Keratinocyte (primary cell): ENCODE results near the gene SPOCK1.

Experiments used
- EZH2 ChIP-seq: IDR thresholded peaks from one replicate; pipeline ENCODE4 v1.6.1; 2012; ENCODE audit warnings: inconsistent platforms, mild to moderate bottlenecking, low read length, moderate library complexity
- TF ChIP-seq, protein P1 (sequence below), 3 experiments: IDR thresholded peaks in 1 of 3; conservative IDR thresholded peaks in 1 of 3; optimal IDR thresholded peaks in 1 of 3; 2 replicates in 2 of 3; 3 replicates in 1 of 3; pipeline versions ENCODE3 to v1.5.1; 2011; ENCODE audit warnings: low read length in 3 of 3, mild to moderate bottlenecking in 3 of 3, moderate library complexity in 2 of 3, control low read depth in 1 of 3, inconsistent platforms in 1 of 3; ENCODE audit not compliant: insufficient read depth in 2 of 3; ENCODE audit errors: extremely low read depth in 1 of 3

DNA sequence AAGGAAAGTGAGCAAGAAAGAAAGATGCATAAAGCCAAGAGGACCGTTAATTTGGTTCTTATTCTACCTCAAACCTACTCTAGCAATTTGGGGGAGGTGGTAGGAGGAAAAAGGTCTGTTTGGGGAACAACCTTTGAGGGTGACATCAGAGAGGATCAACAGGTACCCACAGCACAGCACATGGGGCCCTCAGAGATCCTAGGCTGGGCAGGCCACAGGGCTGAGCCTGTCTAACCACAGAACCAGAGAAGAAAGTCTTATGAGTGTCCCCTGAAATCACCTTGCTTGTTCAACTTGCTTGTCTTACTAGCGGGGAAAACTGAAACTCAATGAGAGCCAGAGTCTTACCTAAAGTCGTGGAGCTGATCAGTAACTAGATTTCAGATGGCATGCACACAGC lies 385.2 kb downstream of the SPOCK1 start:
- TF ChIP-seq, protein P1, sequence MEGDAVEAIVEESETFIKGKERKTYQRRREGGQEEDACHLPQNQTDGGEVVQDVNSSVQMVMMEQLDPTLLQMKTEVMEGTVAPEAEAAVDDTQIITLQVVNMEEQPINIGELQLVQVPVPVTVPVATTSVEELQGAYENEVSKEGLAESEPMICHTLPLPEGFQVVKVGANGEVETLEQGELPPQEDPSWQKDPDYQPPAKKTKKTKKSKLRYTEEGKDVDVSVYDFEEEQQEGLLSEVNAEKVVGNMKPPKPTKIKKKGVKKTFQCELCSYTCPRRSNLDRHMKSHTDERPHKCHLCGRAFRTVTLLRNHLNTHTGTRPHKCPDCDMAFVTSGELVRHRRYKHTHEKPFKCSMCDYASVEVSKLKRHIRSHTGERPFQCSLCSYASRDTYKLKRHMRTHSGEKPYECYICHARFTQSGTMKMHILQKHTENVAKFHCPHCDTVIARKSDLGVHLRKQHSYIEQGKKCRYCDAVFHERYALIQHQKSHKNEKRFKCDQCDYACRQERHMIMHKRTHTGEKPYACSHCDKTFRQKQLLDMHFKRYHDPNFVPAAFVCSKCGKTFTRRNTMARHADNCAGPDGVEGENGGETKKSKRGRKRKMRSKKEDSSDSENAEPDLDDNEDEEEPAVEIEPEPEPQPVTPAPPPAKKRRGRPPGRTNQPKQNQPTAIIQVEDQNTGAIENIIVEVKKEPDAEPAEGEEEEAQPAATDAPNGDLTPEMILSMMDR (optimal IDR thresholded peaks at IDR 0.05 in 1 of 3, IDR thresholded peaks at IDR 0.05 in 1 of 3, conservative IDR thresholded peaks at IDR 0.05 in 1 of 3; ENCODE audit: extremely low read depth in 1 of 3, insufficient read depth in 2 of 3, low read length in 3 of 3), result no peak
- TF ChIP-seq EZH2, result no peak
